H1 (cell line): ENCODE results near the gene GDPD4. TPM values are rescaled to one million over a fixed set of nuclear protein-coding genes. Genes with fewer than 3 reads are reported as not detected.

Source experiments
- CTCF ChIA-PET: fragments of 300-600 bp; sonication (Branson Sonifier 250); formaldehyde crosslinking; loops from one replicate; lab custom pipeline; 2021; ENCODE audit not compliant: partially characterized antibody; lab: Charles Lee
- POLR2A ChIA-PET: fragments of 300-600 bp; sonication (Branson Sonifier 250); formaldehyde crosslinking; loops from one replicate; lab custom pipeline; 2021; ENCODE audit warnings: inconsistent platforms; ENCODE audit not compliant: partially characterized antibody; lab: Charles Lee
- DNase-seq, 2 experiments: peaks; one replicate each; pipeline versions ENCODE4 v3.0.0 to v3.0.0-alpha.2; 2010 to 2022; ENCODE audit warnings: low spot score in 2 of 2, low read depth in 1 of 2, mixed read lengths in 1 of 2
- FAIRE-seq: peaks from 2 replicates; lab custom pipeline; 2011; peaks lifted over from hg19 to GRCh38; lab: Jason Lieb, UNC
- H2AFZ ChIP-seq: 2 replicates; pipeline ENCODE4 v1.8.1; 2012; ENCODE audit warnings: low read length, inconsistent platforms
- H2AK5ac ChIP-seq: 2 replicates; pipeline ENCODE4 v1.6.1; 2013; ENCODE audit warnings: low read depth, low read length
- H2BK120ac ChIP-seq: replicated peaks from 2 replicates; pipeline ENCODE3; 2013; ENCODE audit warnings: low read depth, low read length, inconsistent platforms
- H2BK12ac ChIP-seq: 2 replicates; pipeline ENCODE4 v1.6.1; 2013; ENCODE audit warnings: low read depth, low read length
- H2BK15ac ChIP-seq: 2 replicates; pipeline ENCODE4 v1.6.1; 2013; ENCODE audit warnings: low read length
- H2BK20ac ChIP-seq: 2 replicates; pipeline ENCODE4 v1.6.1; 2013; ENCODE audit warnings: low read length
- H2BK5ac ChIP-seq: 2 replicates; pipeline ENCODE4 v1.6.1; 2013; ENCODE audit warnings: low read depth, low read length
- H3K14ac ChIP-seq: 2 replicates; pipeline ENCODE4 v1.6.1; 2013; ENCODE audit warnings: inconsistent platforms; ENCODE audit not compliant: insufficient read length
- H3K18ac ChIP-seq: 2 replicates; pipeline ENCODE4 v1.6.1; 2013; ENCODE audit warnings: low read length; ENCODE audit errors: extremely low read depth
- H3K23ac ChIP-seq: 2 replicates; pipeline ENCODE4 v1.6.1; 2013; ENCODE audit warnings: inconsistent platforms; ENCODE audit not compliant: insufficient read length
- H3K23me2 ChIP-seq: 2 replicates; pipeline ENCODE4 v1.6.1; 2013; ENCODE audit warnings: low read depth, low read length
- H3K27ac ChIP-seq: 2 replicates; pipeline ENCODE4 v1.6.1; 2011; ENCODE audit warnings: low read depth, low read length, inconsistent platforms
- H3K27me3 ChIP-seq, 4 experiments: replicated peaks in 1 of 4; 1 replicate in 1 of 4; 2 replicates in 3 of 4; pipeline versions ENCODE4 v1.6.1 to v1.8.1; 2011 to 2013; ENCODE audit warnings: low read length in 3 of 4, mild to moderate bottlenecking in 3 of 4, inconsistent platforms in 2 of 4, mixed read lengths in 2 of 4, moderate library complexity in 1 of 4; ENCODE audit not compliant: control insufficient read depth in 3 of 4, insufficient read depth in 3 of 4; ENCODE audit errors: extremely low read depth in 1 of 4
- H3K36me3 ChIP-seq, 4 experiments: 2 replicates each; pipeline versions ENCODE4 v1.6.1 to v1.8.1; 2011 to 2013; ENCODE audit warnings: mild to moderate bottlenecking in 4 of 4, low read length in 3 of 4, moderate library complexity in 2 of 4, control low read depth in 1 of 4, inconsistent platforms in 1 of 4; ENCODE audit not compliant: insufficient read depth in 4 of 4, control insufficient read depth in 2 of 4
- H3K4ac ChIP-seq: replicated peaks from 2 replicates; pipeline ENCODE3; 2013; ENCODE audit warnings: low read length, low read depth, mixed read lengths, inconsistent platforms; ENCODE audit not compliant: insufficient read length
- H3K4me1 ChIP-seq, 4 experiments: replicated peaks in 1 of 4; 1 replicate in 1 of 4; 2 replicates in 3 of 4; pipeline versions ENCODE4 v1.6.1 to v1.8.1; 2011 to 2013; ENCODE audit warnings: low read length in 3 of 4, inconsistent platforms in 2 of 4, mixed read lengths in 1 of 4; ENCODE audit not compliant: insufficient read depth in 4 of 4, control insufficient read depth in 3 of 4
- H3K4me2 ChIP-seq, 2 experiments: 2 replicates each; pipeline versions ENCODE4 v1.6.1 to v1.8.1; 2011 to 2013; ENCODE audit warnings: low read depth in 2 of 2, low read length in 2 of 2, control low read depth in 1 of 2, inconsistent platforms in 1 of 2, mild to moderate bottlenecking in 1 of 2; ENCODE audit not compliant: insufficient read depth in 1 of 2
- H3K4me3 ChIP-seq, 4 experiments: fragments of 200-600, 300-600 bp in 1 of 4; sonication (generic), shearing (Covaris generic), sonication (Bioruptor Twin) in 1 of 4; 2 replicates each; pipeline versions ENCODE4 v1.5.1 to v1.8.1; 2011 to 2016; ENCODE audit warnings: low read length in 4 of 4, low read depth in 3 of 4, control low read depth in 2 of 4, inconsistent platforms in 2 of 4, mild to moderate bottlenecking in 2 of 4, mixed read lengths in 1 of 4, moderate library complexity in 1 of 4; ENCODE audit not compliant: insufficient read depth in 2 of 4; ENCODE audit errors: extremely low read depth in 1 of 4
- H3K56ac ChIP-seq: replicated peaks from 2 replicates; pipeline ENCODE3; 2013; ENCODE audit warnings: low read depth, mild to moderate bottlenecking, mixed read lengths, low read length, inconsistent platforms; ENCODE audit not compliant: insufficient read length
- H3K79me1 ChIP-seq: 2 replicates; pipeline ENCODE4 v1.6.1; 2013; ENCODE audit warnings: low read depth, low read length, control low read depth
- H3K79me2 ChIP-seq, 2 experiments: 2 replicates each; pipeline versions ENCODE4 v1.6.1 to v1.8.1; 2012 to 2013; ENCODE audit warnings: low read length in 2 of 2, mild to moderate bottlenecking in 2 of 2, inconsistent platforms in 1 of 2; ENCODE audit not compliant: insufficient read depth in 2 of 2, control insufficient read depth in 1 of 2
- H3K9ac ChIP-seq, 4 experiments: replicated peaks in 1 of 4; 1 replicate in 1 of 4; 2 replicates in 3 of 4; pipeline versions ENCODE4 v1.6.1 to v1.8.1; 2011 to 2013; ENCODE audit warnings: low read depth in 3 of 4, low read length in 3 of 4, control low read depth in 2 of 4, mild to moderate bottlenecking in 2 of 4, moderate library complexity in 2 of 4, inconsistent platforms in 1 of 4; ENCODE audit errors: extremely low read depth in 1 of 4
- H3K9me3 ChIP-seq, 2 experiments: 2 replicates each; pipeline versions ENCODE4 v1.6.1 to v1.8.1; 2012 to 2013; ENCODE audit warnings: mild to moderate bottlenecking in 2 of 2, moderate library complexity in 2 of 2, control low read depth in 1 of 2, inconsistent platforms in 1 of 2, low read depth in 1 of 2, low read length in 1 of 2, mixed read lengths in 1 of 2; ENCODE audit not compliant: insufficient read depth in 2 of 2
- H4K20me1 ChIP-seq, 2 experiments: replicated peaks in 1 of 2; 2 replicates each; pipeline versions ENCODE3 to v1.8.1; 2011 to 2013; ENCODE audit warnings: inconsistent platforms in 2 of 2, low read length in 2 of 2, mild to moderate bottlenecking in 1 of 2; ENCODE audit not compliant: insufficient read depth in 2 of 2, control insufficient read depth in 1 of 2
- H4K5ac ChIP-seq: 2 replicates; pipeline ENCODE4 v1.6.1; 2013; ENCODE audit warnings: low read length, low read depth, mixed read lengths, inconsistent platforms; ENCODE audit not compliant: insufficient read length
- H4K8ac ChIP-seq: 2 replicates; pipeline ENCODE4 v1.8.0; 2013; ENCODE audit warnings: mild to moderate bottlenecking, moderate library complexity, low read length, inconsistent platforms; ENCODE audit not compliant: insufficient read depth; ENCODE audit errors: extremely low read depth
- H4K91ac ChIP-seq: replicated peaks from 2 replicates; pipeline ENCODE3; 2013; ENCODE audit warnings: low read length, mixed read lengths, inconsistent platforms; ENCODE audit not compliant: insufficient read length
- ASH2L ChIP-seq: fragments of 200-600, 300-600 bp; sonication (generic); IDR thresholded peaks from one replicate; pipeline ENCODE4 v1.7.1; 2017; ENCODE audit warnings: low read length
- CTCF ChIP-seq, 3 experiments: IDR thresholded peaks; 1 replicate in 2 of 3; 2 replicates in 1 of 3; pipeline versions ENCODE4 v1.5.1 to v1.6.1; 2011; ENCODE audit warnings: low read length in 3 of 3, mild to moderate bottlenecking in 3 of 3, inconsistent platforms in 2 of 3, low read depth in 1 of 3, moderate library complexity in 1 of 3; ENCODE audit not compliant: insufficient read depth in 1 of 3; ENCODE audit errors: control extremely low read depth in 1 of 3
- E2F6 ChIP-seq: IDR thresholded peaks from 2 replicates; pipeline ENCODE4 v1.6.1; 2012; ENCODE audit warnings: inconsistent platforms
- TBP ChIP-seq: IDR thresholded peaks from 2 replicates; pipeline ENCODE4 v1.6.1; 2011; ENCODE audit warnings: low read depth, low read length, improper control_type of control experiment
- YY1 ChIP-seq: IDR thresholded peaks from 2 replicates; pipeline ENCODE4 v1.6.1; 2011; ENCODE audit warnings: low read depth, mild to moderate bottlenecking, low read length
- WGBS, 2 experiments: shearing (Covaris generic) in 1 of 2; methylation state at CpG; one replicate each; pipeline versions ENCODE4 v1.1.6 to v1.1.7; 2013 to 2015; ENCODE audit warnings: low lambda C conversion rate in 2 of 2, mixed read lengths in 2 of 2, inconsistent platforms in 1 of 2, low coverage in 1 of 2, missing lambda C conversion rate in 1 of 2; ENCODE audit not compliant: insufficient replicate concordance in 2 of 2, insufficient coverage in 1 of 2, insufficient read length in 1 of 2; ENCODE audit errors: extremely low coverage in 1 of 2, missing lambda C conversion rate in 1 of 2; 5-methylcytosine and 5-hydroxymethylcytosine counted together
- polyA plus RNA-seq, 7 experiments: library from polyadenylated mRNA; depleted of rRNA in 3 of 7; stranded (reverse) in 5 of 7; unstranded in 2 of 7; fragments of >200 nt in 5 of 7; fragments of 200-250 nt in 2 of 7; gene quantifications; 1 replicate in 5 of 7; 2 replicates in 1 of 7; 4 replicates in 1 of 7; pipeline versions ENCODE4 v1.2.1 to v1.2.3, GENCODE V29; 2011 to 2013; ENCODE audit warnings: missing spikeins in 2 of 7, mixed read lengths in 2 of 7
- total RNA-seq: library from RNA; stranded (reverse); fragmentation: NEBNext Ultra II Directional; extraction: Animal tissue kit (Norgen Biotek cat#: 25700); gene quantifications from 2 replicates; pipeline ENCODE4 v1.2.1, GENCODE V29; 2021

The GDPD4 gene
- total and polyA plus RNA-seq, 2 of the 8 experiments (the other 6 are each of a cell fraction or from before 2014, with no cell fraction given), result not detected

GRCh38 chr11:77181799-77182541 is 119.5 kb downstream of the GDPD4 start:
- no peak overlapping the region for H2BK15ac ChIP-seq
- H3K18ac ChIP-seq, result no peak overlapping the region
- H4K5ac ChIP-seq, result no peak overlapping the region
- no peak overlapping the region for H2AFZ ChIP-seq
- no peaks in the 10 kb centered on the region for H3K27me3 ChIP-seq
- peaks cover 4% of the 10 kb centered on the region; the same call in 1 of the 2 replicates for H3K23me2 ChIP-seq
- H2AK5ac ChIP-seq, result no peak overlapping the region
- H2BK12ac ChIP-seq, result no peak overlapping the region
- H3K23ac ChIP-seq, result no peak overlapping the region
- no peak overlapping the region for H3K4me3 ChIP-seq
- no peaks in the 10 kb centered on the region for H3K36me3 ChIP-seq
- no peak overlapping the region for H3K9ac ChIP-seq
- H2BK5ac ChIP-seq, result no peak overlapping the region
- H3K79me1 ChIP-seq, result no peaks in the 10 kb centered on the region
- no peak for TF ChIP-seq E2F6
- TF ChIP-seq YY1, result no peak
- no peak for TF ChIP-seq ASH2L
- TF ChIP-seq TBP, result no peak
- TF ChIP-seq CTCF (IDR thresholded peaks at IDR 0.05; ENCODE audit: control extremely low read depth in 1 of 3, insufficient read depth in 1 of 3, low read depth in 1 of 3, low read length in 3 of 3), result no peak
- H3K9me3 ChIP-seq, result no peaks in the 10 kb centered on the region
- no peak overlapping the region for H3K14ac ChIP-seq
- H4K91ac ChIP-seq, result no peak overlapping the region
- H4K20me1 ChIP-seq, result no peaks in the 10 kb centered on the region
- no peak overlapping the region for H3K27ac ChIP-seq
- WGBS, 2 experiments, result 96% methylated on average over 21 of the region's 22 CpGs; no CpG with 5 or more reads in 1 of the 2 experiments
- no peak overlapping the region for H3K4ac ChIP-seq
- H3K4me1 ChIP-seq, result no peaks in the 10 kb centered on the region
- no peak overlapping the region for H4K8ac ChIP-seq
- CTCF ChIA-PET, result interaction anchor here (1.0 to 15.1 kb wide), 7 partner anchors 7 to 91 kb away, joined by 3 to 187 read pairs (median 7); partner anchors contain the start of gene MYO7A
- no peak overlapping the region for H3K4me2 ChIP-seq
- no peak overlapping the region for H2BK20ac ChIP-seq
- no peaks in the 10 kb centered on the region for H3K79me2 ChIP-seq
- POLR2A ChIA-PET, result interaction anchor here (1.2 to 1.9 kb wide), 2 partner anchors 10 to 35 kb away, joined by 3 to 6 read pairs; no protein-coding TSS in a partner anchor
- H2BK120ac ChIP-seq, result no peak overlapping the region
- H3K56ac ChIP-seq, result no peak overlapping the region
- no peak for DNase-seq
- FAIRE-seq, result no peak
